Inflammatory macrophage treated with lipopolysaccharide for 1 hour (primary cell): ENCODE measurements around the gene CYP2W1.

Source experiments
- DNase-seq, 2 donors: peaks; one replicate each; pipeline ENCODE4 v3.0.0-alpha.2; 2020 to 2022

CYP2W1 gene

DNA sequence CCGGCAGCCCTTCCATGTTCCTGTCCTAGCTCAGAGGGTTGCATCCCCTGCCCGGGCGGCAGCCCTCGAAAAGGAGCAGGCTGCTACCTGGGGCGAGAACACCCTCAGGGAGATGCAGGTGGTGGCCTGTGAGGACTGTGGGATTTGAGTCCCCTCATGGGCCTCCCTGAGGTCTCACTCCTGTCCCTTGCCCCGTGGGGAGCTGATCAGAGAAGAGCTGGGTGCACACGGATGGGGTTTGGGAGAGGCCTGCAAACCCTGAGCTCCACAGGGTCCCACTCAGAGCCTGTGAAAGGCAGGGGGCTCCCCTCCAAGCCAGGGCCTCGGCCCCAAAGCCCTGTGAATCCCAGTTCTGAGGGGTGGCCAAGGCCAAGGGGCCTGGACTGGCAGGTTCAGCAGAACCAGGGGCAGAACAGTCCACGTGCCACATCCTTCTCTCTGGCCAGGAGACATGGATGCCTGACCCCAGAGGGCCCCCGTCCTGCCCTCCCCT, 424 bp upstream of the CYP2W1 start:
- DNase-seq = no peak

DNA sequence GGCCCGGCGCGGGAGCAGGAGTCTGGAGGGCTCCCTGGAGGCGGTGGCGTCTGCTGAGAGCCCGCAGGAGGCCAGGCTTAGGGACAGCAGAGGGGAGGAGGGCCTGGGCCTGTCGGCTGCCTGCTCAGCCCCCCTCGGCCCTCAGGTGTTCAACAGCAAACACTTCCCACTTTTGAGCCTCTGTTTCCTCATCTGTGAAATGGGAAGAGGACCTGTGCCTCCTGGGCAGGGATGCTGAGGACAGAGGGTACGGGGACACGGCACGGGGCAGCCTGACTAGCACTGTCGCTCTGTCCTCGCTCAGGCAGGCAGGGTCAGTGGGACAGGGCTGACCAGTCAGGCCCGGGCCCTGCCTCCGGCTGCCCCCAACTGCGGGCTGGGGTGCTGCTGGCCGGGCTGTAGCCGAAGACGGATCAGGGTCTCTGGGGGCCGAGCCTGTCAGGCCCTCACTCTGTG, 663 bp downstream of the CYP2W1 start:
- no peak for DNase-seq

- no peak for DNase-seq
These were observed 1.6 kb downstream of the CYP2W1 start for GRCh38 chr7:984361-985126.

DNA sequence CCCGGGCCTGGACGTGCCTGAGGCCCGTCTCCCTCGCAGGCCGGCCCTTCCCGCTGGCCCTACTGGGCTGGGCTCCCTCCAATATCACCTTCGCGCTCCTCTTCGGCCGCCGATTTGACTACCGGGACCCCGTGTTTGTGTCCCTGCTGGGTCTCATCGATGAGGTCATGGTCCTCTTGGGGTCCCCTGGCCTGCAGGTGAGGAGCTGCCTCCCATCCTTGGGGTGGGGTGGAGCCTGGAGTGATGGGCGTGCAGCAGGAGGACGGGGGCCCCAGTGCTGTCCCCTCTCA, 2.1 kb downstream of the CYP2W1 start:
- no peak for DNase-seq

DNA sequence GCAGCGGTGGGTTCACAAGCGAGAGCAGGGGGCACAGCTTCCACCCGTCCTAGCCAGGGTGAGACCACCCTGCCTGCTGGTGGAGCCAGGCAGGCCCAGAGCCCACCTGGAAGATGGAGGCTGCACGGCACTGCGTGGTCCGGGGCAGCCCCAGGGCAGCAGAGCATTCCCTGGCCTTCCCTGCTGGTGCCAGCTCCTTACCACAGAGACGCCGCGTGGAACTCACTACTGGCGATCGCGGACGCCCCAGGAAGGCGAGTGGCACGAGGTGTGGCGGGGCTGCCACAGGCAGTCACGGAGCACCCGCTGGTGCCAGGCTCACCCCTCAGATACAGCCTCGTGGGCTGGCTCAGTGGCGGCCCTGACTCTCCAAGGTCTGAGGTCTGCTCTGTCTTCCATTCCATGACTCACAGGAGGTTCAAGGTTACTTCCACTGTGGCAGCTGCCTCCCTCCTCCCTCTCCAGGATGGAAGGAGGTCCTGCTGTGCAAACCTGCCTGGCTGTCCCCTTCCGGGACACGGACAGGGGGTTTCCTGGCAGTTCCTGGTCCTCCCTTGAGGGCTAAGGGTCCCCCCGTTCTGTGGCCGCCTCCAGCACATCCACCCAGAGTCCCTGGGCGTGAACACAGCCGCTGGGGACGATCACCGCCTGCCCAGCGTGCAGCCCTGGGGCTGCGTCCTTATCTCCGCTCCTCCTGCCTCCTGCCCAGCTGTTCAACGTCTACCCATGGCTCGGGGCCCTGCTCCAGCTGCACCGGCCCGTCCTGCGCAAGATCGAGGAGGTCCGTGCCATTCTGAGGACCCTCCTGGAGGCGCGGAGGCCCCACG, 3.1 kb downstream of the CYP2W1 start:
- no peak for DNase-seq

DNA sequence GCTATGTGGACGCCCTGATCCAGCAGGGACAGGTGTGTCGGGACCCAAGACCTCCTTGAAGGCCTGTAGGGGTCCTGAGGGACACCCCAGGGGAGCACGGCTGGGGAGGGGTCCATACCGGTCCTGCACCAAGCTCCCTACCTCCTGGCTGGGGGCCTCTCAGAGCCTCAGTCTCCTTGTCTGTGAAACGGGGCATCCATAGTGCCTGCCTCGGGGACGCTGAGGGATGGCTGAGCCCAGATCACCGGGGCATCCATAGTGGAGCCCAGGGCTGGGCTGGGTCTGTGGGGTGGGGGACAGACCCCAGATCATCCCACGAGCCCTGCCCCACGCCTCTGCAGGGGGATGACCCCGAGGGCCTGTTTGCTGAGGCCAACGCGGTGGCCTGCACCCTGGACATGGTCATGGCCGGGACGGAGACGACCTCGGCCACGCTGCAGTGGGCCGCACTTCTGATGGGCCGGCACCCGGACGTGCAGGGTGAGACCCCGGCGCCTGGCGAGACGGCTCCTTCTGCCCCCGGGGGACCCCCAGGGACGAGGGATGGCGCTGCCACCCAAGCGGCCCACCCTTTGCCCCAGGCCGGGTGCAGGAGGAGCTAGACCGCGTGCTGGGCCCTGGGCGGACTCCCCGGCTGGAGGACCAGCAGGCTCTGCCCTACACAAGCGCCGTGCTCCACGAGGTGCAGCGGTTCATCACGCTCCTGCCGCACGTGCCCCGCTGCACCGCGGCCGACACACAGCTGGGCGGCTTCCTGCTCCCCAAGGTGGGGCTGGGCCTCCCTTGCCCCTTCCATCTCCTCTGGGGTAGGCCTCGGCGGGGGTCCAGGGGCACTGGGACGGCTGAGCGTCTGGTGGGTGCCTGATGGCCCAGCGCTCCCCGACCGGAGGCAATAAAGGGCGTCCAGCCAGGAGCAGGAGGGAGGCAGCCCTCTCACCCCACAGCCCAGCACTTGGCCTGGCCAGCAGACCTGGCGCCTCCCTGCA, 4.1 kb downstream of the CYP2W1 start:
- DNase-seq = no peak

GRCh38 chr7:987909-988308, 4.9 kb downstream of the CYP2W1 start:
- DNase-seq = no peak

GRCh38 chr7:988426-988911, 5.5 kb downstream of the CYP2W1 start:
- DNase-seq = no peak

- DNase-seq = no peak
These were observed 6.1 kb downstream of the CYP2W1 start for GRCh38 chr7:988963-989529.

GRCh38 chr7:990352-990932, 7.5 kb downstream of the CYP2W1 start:
- DNase-seq = no peak

DNA sequence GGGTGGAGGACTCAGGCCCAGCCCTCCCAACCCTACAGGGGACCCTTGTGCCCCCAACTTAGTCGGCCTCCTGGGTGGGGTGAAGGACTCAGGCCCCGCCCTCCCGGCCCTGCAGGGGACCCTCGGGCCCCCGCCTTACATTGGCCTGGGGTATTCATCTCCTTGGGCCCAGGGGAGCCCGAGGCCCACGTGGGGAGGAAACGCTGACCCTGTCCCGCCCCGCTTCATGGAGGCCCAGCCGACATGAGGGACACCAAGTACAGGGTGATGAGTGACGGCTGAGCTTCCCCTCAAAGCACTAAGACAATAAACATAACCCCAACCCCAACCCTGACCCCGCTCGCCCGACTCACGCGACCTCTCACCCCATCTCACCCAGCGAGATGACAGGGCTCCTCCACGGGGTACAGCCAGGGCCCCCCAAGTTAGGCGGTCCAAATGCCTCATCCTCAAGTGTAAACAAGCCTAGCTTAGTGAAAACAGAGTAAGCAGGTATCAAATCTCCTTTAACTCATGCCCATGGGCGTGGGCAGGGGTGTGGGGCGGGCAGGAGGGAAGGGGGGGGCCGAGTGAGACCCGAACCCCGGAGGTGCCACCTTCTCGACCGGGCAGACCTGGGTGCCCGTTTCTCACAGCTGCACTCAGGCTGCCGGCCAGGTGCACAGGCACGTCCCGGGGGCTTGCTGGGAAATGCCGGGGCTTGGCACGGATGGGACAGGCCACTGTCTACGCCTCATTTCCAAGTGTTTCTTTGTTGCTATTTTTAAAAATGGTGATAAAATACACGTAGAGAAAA, 8.2 kb downstream of the CYP2W1 start:
- DNase-seq = no peak

DNA sequence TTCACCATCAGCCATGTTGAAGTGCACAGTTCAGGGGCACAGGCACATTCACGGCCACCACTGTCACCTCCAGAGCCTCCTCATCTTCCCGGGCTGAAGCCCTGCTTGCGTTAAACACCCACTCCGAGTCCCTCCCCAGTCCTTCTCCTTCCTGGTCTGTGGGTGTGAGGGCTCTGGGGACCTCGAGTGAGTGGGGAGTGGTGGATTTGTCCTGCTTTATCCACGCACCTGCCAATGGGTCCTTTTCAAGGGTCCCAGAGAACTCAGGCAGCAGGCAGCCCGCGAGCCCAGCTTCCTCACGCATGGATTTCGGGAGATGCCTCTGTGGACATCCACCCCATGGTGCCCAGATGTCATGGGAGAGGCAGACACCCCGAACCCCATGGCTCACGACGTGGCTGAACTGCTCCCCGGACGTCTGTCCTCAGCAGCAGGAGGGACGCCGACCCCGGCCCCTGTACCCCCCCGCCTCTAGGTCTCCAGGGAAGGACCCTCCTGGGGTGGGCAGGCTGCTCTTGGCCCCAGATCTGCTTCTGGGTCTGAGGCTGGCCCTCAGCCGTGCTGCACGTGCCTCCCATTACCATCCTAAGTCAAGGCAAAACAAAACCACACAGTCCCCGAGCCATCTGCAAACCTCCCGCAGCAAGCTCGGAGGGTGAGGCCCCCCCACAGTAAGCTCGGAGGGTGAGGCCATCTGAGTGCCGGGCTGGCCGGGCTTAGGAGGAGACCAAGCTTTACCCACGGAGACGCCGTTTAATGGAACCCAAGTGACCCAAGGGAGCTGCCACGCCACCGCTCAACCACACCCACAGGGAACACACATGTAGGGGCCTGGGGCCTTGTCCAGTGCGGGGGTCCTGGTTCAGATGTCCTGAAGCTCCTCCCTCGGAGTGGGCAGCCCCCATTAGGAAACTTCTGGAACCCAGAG, 9.0 kb downstream of the CYP2W1 start:
- no peak for DNase-seq

GRCh38 chr7:992709-993607, 10.0 kb downstream of the CYP2W1 start:
- peak; percentile 87 to 94 for DNase-seq

DNA sequence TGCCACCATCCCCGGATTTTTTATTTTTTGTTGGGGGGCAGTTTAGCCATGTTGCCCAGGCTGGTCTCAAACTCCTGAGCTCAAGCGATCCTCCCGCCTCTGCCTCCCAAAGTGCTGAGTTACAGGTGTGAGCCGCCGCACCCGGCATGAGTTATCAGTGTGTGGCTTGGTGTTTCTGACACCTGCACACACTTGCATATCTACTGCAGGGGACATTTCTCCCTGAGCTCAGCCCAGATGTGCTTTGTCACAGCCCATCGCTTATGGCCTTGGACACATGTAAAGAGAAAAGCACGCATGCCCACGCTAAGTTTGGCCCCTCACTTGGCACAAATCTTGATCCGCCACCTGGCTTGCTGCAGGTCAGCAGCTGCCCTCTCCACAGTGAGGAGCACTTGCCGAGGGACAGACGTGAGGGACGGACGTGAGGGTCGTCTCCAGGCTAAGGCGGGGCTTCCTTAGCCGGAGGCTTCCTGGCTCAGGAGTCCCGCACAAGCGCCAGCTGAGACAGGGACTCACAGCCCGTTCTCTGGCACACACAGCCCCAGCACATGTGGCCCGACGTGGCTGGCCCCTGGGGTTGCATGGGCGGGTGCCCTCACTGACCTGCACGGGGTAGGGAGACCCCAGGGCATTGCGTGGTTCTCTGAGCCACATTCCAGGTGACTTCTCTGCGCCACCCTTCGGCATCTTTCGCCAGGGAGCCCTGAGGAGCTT, 11.8 kb downstream of the CYP2W1 start:
- no peak for DNase-seq

- DNase-seq = no peak
These were observed 12.6 kb downstream of the CYP2W1 start for GRCh38 chr7:995571-995970.

- peak in 1 of 2 donors; percentile 44 for DNase-seq
These were observed 13.3 kb downstream of the CYP2W1 start for GRCh38 chr7:996079-996872.
